HG02610 (cell line): ENCODE measurements around the gene HPCAL4.

Experiments
- ATAC-seq: cut with Tn5 transposase; IDR thresholded peaks from one replicate; pipeline ENCODE4 v1.9.1; 2021; ENCODE audit warnings: mild to moderate bottlenecking, moderate library complexity; ENCODE audit not compliant: unreplicated experiment

Gene HPCAL4

DNA sequence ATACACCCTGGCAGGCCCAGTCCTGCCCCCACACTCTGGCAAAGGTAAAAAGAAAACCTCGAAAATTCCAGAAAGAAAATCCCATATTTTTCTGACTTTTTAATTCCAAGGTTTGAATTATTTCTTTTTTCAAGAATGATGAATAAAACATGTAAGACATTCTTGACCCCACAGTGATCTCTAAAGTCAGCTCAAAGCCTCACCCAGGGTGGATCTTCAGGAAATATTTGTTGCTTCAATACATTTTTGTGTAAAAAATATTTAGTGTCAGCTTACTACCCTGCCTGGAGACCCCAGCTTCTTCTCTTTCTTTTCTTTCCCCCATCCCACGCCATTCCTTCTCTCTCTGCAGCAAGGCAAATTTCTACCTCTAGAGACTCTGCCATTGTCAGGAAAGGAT lies 12.3 kb downstream of the HPCAL4 start:
- no peak for ATAC-seq

DNA sequence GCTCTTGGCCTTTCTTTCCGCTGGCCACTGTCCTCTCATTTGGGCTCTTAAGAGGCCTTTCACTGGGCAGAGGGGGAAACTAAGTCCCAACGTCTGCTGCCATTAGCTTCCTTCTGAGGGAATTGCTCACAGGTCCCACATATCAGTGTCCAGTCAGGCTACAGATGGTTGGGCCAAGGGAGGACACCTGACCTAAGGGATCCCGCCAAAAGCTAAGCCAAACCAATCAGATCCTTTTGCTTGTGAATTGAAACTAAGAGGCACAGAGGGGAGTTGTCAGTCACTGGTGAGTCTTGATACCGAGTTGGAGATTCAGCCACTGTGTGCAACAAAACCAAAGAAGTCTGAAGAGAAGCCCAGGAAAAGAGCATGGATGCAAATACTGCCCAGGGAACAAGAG lies 13.6 kb downstream of the HPCAL4 start:
- no peak for ATAC-seq

DNA sequence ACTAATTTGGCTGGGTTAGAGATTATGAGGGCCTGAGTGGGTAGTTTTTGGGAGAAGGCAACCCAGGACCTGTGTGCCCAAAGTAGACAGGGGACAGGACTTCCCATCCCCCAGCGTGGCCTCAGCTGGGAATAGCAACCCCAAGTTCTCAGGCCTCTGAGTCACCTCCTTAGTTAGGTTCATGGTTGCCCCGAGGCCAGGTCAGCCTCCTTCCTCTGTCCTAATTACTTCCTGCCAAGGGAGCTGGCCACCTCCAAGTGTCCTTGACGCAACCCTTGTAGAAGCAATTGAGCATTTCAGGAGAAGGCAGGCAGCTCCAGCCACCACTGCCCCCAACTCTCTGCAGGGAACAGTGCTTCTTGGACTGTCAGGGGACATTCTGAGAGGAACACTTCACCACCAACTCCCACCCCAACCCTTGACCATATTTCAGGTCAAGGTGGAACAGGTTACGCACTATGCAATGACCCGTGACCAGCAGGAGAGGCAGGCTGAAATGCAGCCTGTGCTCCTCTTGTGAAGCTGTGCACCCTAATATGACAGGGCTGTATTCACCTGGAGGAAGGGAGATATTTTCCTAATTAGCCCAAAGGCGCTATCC lies 14.2 kb downstream of the HPCAL4 start:
- no peak for ATAC-seq

DNA sequence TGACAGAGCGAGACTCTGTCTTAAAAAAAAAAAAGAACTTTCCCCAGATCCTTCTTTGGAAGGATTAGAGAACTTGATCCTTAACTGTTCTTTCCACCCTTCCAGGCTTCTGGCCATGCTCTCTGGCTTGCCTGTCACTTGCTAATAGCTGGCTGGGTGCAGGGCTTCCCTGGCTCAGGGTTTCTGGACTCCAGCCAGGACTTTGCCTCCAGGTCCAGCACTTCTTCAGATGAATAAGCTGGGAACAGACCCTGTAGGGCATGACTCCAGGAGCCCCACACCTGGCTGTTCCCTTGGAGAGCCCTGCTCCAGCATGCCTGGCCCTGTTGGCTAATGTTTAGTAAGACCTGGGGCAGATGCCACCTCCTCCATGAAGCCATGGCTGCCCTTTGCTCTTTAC lies 16.0 kb downstream of the HPCAL4 start:
- no peak for ATAC-seq

DNA sequence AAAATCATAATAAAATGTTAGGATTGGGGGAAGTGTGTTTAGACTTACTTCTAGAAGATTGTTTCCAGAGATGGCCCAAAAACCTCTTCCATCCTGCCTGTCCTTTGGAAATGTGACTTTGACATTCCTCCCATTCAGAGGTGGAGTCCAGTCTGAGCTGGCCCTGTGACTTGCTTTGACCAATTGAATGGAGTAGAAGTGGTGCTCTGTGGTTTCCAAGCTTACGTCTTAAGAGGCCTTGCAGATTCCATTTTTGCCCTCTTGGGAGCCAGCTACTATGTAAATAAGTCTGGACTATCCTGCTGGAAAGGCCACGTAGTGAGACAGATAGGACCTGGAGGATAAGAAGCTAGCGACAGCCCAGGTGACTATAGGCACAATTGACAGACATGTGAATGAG lies 18.0 kb downstream of the HPCAL4 start:
- no peak for ATAC-seq

DNA sequence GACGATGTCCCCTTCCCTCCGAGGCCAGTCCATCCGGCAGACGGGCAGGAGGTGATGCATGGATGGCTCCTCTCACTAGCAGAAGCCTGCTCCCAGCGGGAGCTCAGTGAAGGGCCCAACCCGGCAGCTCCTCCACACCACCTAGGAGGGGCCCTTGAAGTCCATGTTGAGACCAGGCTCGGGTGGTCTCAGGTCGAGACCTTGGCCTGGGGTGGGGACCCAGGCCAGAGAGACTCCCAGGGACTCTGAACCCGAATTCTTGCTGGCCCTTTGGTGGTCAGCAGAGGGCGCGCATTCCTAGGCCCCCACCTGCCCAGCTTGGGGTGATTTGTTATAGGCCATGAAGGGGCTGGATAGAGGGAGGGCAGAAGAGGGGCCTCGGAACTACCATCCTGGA lies 18.7 kb downstream of the HPCAL4 start:
- ATAC-seq = no peak

DNA sequence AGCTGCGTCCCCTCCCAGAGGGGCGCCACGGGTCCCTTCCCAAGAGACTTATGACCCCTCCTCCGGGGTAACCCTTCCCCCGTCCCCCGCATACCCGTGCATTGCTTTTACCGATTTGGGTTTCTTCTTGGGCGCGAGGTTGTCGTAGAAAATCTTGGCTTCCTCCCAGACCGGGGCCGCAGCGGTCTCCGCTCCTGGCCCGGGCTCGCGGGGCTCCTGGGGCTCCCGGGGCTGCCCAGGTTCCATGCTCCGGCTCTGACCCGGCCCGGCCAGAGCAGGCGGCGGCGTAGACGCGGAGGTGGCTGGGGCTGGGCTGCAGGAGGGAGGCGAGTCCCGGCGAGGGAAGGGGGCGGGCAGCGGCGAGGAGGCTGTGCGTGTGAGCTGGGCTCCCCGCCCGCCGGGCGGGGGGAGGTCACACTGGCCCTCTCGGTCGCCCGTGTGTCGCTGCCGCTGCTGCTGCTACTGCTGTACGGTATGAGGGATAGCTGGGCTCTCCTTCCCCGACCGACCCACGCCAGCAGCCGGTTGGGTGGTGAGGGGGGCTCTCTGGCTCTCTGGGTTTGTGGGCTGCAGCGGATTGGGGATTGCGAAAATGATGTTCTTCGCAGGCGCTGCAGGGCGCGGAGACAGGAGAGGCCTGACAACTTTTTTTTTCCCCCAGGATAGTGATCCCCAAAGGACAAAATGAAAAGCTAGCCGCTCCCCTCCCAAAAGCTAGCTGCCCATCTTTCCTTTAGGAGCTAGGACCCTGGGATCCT lies 19.3 kb downstream of the HPCAL4 start, which contains the start of gene NT5C1A:
Gene NT5C1A (minus strand): TSS at position 315 of the 758 bp plus-strand sequence. CDS start 69 bp downstream, at position 246.
- no peak for ATAC-seq

DNA sequence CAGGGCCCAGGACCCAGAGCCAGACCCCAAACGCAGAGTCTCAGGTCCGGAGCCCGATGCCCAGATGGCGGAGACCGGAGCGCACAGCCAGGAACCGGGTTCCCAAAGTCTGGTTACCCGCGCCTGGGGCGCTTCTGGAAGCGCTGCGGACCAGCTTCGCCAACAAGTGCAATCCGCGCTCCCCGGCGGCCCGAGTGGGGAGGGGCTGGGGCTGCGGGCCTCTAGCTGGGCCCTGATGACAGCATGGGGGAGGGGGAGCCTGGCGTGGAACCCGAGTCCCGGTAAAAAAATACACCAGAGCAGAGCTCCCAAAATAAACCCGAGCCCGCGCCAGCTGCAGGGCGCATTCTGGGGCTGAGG lies 19.8 kb downstream of the HPCAL4 start:
- ATAC-seq = no peak

DNA sequence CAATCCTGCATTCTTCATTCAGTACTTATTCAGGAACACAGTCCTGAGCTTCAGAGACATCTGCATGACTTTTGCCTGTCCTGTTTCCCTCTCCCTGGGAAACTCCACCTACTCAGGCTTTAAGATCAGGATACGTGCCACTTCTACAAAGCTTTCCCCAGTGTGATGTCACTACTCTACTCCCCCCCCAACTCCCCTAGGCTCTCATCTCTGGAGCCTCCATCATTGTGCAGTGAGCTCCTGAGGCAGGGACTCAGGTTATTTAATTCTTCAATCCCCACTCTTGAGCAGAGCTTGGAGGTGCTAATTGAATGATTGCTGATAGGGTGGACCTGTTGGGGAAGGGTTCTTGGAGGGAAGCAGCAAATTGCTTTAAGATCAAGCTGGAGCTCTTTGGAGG lies 20.5 kb downstream of the HPCAL4 start:
- no peak for ATAC-seq

DNA sequence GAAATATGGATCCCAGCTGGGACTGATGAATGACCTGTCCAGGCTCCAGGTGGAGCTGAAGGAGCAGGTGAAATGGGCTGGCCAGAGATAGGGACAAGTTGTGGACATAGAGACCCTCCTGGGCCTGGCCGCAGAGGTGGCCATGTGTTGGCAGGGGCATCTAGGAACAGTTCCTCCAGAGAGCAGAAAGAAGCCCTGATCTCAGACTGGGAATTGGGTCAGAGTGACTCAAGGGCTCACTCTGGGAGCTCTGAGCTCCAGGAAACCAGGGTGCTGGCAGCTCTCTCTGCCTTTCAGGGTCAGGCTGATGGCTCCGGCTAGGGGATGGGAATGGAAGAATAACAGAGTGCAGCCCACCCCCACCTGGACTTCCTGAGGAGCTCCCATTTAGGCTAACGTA lies 22.3 kb downstream of the HPCAL4 start:
- no peak for ATAC-seq

DNA sequence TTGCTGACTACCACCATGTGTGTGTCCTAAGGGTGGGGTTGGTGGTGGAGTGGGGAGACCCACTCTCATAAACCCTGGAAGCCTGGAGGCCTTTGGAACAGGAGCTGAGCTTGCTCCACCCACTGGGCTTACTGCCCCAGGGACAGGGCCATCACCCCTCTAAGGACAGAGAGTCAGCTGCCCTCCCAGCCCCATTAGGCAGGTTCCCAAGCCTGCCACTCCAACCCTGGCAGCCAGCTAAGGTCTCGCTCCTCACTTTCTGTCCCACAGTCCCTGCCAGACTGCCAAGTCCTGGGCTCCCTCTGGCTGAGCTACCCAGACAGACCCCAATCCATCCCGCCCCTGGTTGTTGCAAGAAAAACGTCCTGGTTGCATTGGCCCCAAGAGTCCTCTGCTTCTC lies 23.1 kb downstream of the HPCAL4 start:
- no peak for ATAC-seq

DNA sequence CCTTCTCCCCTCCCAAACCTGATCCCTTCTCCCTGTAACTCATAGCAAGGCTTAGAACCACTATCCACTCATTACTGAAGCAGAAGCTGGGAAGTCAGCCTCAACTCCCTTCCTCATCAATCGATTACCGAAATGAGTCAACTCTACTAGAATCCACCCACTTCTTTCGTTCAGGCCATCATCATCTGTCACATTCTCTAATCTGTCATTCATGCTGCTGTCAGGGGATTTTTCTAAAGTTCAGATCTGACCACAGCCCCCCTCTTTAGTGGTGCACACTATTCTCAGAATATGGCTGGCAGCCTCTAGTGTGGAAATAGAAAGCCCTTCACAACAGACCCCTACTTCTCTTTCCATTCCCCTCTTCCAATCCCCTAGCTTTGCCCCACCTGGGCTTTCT lies 24.5 kb downstream of the HPCAL4 start:
- ATAC-seq = peak; percentile 93

DNA sequence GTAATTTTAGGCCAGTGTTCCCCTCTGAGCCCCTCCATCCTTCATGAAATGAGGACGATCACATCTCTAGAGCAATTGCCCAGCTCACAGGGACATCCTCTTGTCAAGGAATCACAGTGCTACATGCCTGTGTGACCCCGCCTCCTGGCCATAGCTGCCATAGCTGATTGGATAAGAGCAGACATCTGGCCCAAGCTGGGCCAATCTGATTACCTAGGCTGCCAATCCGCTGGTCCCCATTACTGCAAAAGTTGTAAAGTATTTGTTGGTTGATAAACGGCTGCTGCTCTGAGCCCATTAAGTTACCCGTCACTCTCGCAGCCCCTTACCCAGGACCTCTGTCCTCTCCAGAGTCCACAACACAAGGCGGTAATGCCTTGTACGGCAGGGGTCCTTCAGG lies 27.7 kb downstream of the HPCAL4 start:
- no peak for ATAC-seq

DNA sequence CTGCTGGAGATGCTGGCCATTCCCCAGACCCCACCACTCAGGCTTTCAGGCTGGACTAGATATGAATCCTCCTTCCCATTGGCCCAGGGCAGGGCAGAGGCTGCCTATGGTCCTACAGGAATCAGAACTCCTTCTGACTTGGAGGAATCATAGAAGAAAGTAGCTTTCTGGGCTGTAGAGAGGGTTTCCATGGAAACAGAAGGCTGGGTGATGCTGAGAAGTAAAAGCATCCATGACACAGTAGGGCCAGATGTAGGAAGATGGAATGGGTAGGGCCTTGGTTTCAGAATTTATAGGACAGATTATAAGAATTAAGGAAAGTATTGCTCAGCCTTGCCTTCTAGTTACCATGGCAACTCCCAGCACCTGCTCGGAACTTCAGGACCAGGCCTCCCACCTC lies 28.4 kb downstream of the HPCAL4 start:
- ATAC-seq = no peak

DNA sequence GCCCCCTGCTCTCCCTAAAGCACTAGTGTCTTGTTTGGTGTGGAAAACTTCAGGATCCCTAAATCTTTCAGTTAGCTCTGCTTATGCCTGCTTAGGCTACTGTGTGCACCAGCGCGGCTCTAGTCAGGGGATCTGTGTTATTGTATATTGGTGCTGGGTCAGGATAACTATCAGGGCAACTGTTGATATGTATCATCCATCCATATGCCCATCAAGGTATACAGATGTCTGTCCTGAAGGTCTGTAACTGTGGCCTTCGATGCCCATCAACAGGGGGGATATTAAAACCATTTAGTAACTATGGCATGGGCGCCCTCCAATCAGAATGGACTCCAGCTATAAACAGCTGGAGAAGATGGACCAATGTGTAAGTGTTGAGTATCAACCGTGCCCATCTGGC lies 31.7 kb downstream of the HPCAL4 start:
- ATAC-seq = no peak

DNA sequence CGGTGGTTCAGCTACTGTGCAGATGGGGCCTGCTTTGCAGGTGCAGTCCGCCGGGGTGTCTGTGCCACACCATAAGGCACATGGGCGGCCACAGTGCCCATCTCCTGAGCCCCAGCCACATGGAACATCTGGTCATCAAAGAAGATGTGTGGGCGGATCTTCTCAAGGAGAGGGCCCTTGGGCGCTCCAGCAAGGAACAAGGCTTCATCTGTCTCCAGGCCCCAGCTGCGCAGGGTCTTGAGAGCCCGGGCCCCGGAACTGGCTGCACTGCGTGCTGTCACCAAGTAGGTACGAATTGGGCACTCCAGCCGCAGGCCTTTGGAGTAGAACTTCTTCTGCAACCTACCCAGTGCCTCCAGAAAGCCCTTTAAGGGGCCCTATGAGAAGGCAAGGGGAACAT lies 32.1 kb downstream of the HPCAL4 start:
- ATAC-seq = no peak

DNA sequence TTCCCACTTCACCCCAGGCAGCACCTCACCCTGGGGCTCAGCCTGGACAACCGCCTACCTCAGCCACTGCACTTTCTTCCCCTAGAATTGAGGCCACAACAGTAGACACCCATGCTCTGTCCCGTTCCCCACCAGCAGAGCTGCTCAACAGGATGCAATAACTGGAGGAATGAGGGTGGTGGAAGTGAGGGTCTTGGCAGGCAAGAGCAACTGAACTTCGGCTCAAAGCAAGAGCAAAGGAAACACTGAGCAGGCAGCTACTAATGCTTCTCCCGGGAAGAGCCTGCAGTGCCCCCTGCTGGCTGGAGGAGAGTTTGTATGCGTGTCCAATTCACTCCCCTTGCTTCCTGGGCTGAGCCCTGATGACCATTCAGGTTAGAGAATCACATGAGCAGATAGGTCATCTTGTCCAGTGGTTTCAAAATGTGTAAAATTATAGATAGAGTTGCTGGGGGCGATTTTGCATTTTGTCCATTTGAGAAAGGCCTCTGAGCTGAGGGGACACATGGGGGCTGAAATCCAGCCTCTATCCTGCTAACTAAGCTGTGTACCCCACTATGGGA lies 33.2 kb downstream of the HPCAL4 start:
- peak; percentile 49 for ATAC-seq

DNA sequence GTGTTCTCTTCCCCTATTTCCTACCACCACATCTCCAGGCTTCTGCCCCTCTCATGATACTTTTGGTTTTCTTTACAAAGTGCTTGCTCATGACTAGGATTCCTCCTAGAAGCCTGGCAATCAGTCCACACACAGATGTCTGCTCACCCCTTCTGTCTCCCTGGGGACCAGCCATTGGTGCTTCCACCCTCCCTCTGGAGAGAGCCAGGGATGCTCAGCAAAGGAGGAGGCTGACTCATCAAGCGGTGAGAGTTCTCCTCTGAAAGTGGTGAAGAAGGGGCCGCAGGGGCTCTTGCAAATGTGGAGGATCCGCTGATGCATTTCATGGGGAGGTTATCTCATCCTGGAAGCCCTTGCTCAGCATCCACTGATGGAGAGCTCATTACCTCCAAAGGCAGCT lies 33.8 kb downstream of the HPCAL4 start:
- no peak for ATAC-seq

DNA sequence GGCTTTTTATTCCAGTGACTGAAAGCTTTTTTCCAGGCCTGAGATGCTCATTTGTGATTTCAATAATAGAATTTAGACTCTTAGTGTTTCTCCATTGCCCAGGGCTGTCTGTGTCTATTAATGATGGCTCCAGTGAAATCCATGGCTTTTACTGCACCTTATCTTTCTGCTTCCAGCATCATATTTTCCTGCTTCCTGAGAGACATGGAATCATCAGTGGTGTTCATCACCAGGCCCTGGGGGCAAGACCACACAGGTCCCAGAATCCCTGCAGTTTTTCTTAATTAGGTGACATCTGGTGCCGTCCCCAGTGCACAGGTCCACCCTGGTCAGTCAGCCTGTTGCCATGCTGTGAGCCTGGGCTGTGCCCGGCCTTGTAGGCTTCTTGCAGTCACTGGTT lies 34.8 kb downstream of the HPCAL4 start:
- ATAC-seq = no peak

DNA sequence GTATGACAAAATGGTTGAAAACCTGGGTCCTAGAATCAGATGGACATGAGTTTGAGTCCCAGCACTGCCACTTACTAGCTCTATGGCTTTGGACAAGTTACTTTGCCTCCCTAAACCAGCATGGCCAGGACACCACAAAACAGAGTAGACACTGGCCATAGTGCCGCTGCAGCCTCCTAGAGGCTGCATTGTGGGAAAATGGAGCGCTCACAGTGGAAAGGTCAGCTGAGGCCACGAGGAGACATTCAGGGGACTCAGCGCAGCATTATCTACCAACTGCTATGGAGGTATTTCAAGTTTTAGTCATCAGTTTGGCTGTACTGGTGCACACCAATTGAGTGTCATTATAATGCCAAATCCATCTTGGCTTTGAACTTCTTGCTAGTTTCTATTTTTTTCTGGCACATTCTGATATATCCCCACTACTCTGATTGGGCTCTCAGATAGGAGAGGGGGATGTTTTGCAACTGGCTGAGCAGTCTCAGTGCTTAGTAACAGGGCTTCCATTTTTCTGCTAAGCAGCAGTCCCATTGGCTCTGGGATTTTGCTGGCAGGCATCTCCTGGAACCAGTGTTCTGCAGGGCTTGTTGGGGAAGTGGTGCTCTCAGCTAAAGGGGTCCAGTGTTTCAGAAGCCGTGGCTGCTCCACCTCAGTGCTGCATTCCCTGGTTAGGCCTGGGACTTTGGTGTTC lies 35.5 kb downstream of the HPCAL4 start:
- no peak for ATAC-seq

DNA sequence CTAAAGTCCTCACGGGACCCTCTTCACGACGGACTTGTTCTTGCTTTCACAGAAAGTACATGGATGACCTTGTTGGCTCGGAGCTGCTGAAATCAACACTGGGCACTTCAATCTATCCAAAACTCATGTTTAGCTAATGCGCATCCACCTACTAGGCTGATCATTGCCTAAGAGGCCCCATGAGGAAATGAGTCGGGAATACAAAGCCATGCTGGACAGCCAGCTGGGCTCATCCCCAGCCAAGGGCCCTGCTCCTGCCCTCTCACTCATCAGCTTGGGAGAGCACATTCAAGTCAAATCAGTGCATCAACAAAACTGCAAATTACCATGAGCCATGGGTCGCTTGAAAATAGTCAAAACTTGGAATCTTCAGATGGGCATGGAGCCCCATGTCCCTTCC lies 36.9 kb downstream of the HPCAL4 start:
- no peak for ATAC-seq

DNA sequence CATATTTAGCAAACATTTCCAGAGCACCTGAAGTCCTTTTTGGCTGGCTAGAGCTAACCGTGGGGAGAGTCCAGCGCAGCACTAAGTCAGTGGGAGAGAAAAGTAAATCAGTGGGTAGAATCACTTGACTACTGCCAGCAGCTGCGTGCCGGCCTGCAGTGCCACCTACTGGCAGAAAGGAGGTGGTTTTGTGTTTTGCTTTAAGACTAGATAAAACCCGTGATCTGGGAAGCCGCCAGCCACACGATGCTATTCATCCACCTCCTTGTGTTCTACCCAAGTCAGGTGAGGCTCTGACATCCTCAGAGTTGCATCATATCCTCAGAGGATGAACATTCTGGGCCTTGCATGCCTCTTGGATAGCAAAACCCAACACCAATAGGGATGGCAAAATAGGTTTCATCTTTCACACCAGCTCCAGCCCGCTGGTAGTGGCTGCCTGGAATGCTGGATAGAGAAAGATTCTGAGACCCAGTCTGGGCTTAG lies 37.6 kb downstream of the HPCAL4 start:
- ATAC-seq = no peak
